OCI-LY1 (cell line): ENCODE measurements around the gene INAVA.

ENCODE experiments used
- CTCF ChIP-seq: fragments of 200-600 bp; sonication (generic), shearing (Covaris generic); IDR thresholded peaks from 2 replicates; pipeline ENCODE4 v1.5.1; 2017; ENCODE audit warnings: mild to moderate bottlenecking, antibody characterized with exemption, low read length, moderate library complexity, mixed read lengths
- EZH2 ChIP-seq: fragments of 200-600 bp; sonication (generic), shearing (Covaris generic); IDR thresholded peaks from 2 replicates; pipeline ENCODE4 v1.8.0; 2017; ENCODE audit warnings: borderline replicate concordance, mixed run types, mild to moderate bottlenecking, antibody characterized with exemption, low read length, moderate library complexity, mixed read lengths

DNA sequence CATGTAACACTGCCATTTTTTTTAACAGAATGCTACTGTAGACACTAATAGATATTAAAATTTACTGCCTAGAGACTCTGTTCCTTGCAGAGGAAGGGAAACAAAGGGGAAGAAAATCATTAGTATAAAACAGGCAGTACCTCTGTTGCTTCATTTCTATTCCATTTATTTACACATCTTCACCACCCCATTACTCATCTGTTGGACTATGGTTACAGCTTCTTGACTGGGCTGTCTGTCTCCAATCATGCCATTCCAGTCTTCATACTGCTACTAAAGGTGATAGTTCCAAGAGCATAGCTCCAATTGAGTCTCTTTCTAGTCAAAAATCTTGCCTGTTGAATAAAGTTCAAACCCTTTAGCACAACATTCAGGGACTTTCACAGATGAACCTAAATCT lies 44.1 kb upstream of the INAVA start:
- TF ChIP-seq CTCF (no peak), EZH2 (no peak)
